ENCODE measurements around the gene TSPAN17.

Gene TSPAN17

GRCh38 chr5:176616511-176616910 lies 30.8 kb upstream of the TSPAN17 start:
- TF ChIP-seq RAD21 (IDR thresholded peaks at IDR 0.05; ENCODE audit: low read depth) (no peak), EP300 (IDR thresholded peaks at IDR 0.05; ENCODE audit: borderline replicate concordance) (no peak), YY1 (IDR thresholded peaks at IDR 0.05; ENCODE audit: low read depth) (no peak), NFIC (IDR thresholded peaks at IDR 0.05) (no peak), CREB1 (IDR thresholded peaks at IDR 0.05; ENCODE audit: low read depth) (no peak), EGR1 (IDR thresholded peaks at IDR 0.05) (no peak), FOXM1 (IDR thresholded peaks at IDR 0.05; ENCODE audit: borderline replicate concordance, low read depth) (no peak), MAX (IDR thresholded peaks at IDR 0.05) (no peak)

- TF ChIP-seq TAF1 (IDR thresholded peaks at IDR 0.05; ENCODE audit: low read depth) (no peak), YY1 (IDR thresholded peaks at IDR 0.05; ENCODE audit: low read depth) (no peak), CREB1 (IDR thresholded peaks at IDR 0.05; ENCODE audit: low read depth) (no peak), TEAD4 (IDR thresholded peaks at IDR 0.05) (no peak), FOXM1 (IDR thresholded peaks at IDR 0.05; ENCODE audit: borderline replicate concordance, low read depth) (no peak)
These were observed 28.5 kb upstream of the TSPAN17 start for GRCh38 chr5:176618783-176619182.

GRCh38 chr5:176619203-176619568 lies 28.1 kb upstream of the TSPAN17 start:
- TF ChIP-seq ZBTB7A (IDR thresholded peaks at IDR 0.05; ENCODE audit: low read depth) (no peak), MAX (IDR thresholded peaks at IDR 0.05) (peak; percentile 84), NFIC (IDR thresholded peaks at IDR 0.05) (no peak), TEAD4 (IDR thresholded peaks at IDR 0.05) (no peak), RAD21 (IDR thresholded peaks at IDR 0.05; ENCODE audit: low read depth) (peak; percentile 82), TAF1 (IDR thresholded peaks at IDR 0.05; ENCODE audit: low read depth) (no peak), TCF12 (IDR thresholded peaks at IDR 0.05; ENCODE audit: low read depth) (0 out of 2 replicates have a peak, but pooled peaks have one; percentile 12)

GRCh38 chr5:176619569-176620332 lies 27.5 kb upstream of the TSPAN17 start:
- no peak for TF ChIP-seq EGR1 (IDR thresholded peaks at IDR 0.05)
- 0 out of 2 replicates have a peak, but pooled peaks have one; percentile 2 for TF ChIP-seq REST (IDR thresholded peaks at IDR 0.05; ENCODE audit: low read depth)
- no peak for TF ChIP-seq FOXM1 (IDR thresholded peaks at IDR 0.05; ENCODE audit: borderline replicate concordance, low read depth)
- TF ChIP-seq TAF1 (IDR thresholded peaks at IDR 0.05; ENCODE audit: low read depth), result 0 out of 2 replicates have a peak, but pooled peaks have one; percentile 27
- TF ChIP-seq NFIC (IDR thresholded peaks at IDR 0.05), result no peak
- no peak for TF ChIP-seq CEBPB (IDR thresholded peaks at IDR 0.05)
- no peak for TF ChIP-seq TCF12 (IDR thresholded peaks at IDR 0.05; ENCODE audit: low read depth)
- no peak for TF ChIP-seq EP300 (IDR thresholded peaks at IDR 0.05; ENCODE audit: borderline replicate concordance)
- TF ChIP-seq MAX (IDR thresholded peaks at IDR 0.05), result peak; percentile 78; the same call in 1 of the 2 replicates

GRCh38 chr5:176620333-176620981 lies 26.8 kb upstream of the TSPAN17 start:
- no peak for TF ChIP-seq CEBPB (IDR thresholded peaks at IDR 0.05)
- TF ChIP-seq TEAD4 (IDR thresholded peaks at IDR 0.05), result no peak
- no peak for TF ChIP-seq EP300 (IDR thresholded peaks at IDR 0.05; ENCODE audit: borderline replicate concordance)
- TF ChIP-seq MAX (IDR thresholded peaks at IDR 0.05), result no peak
- no peak for TF ChIP-seq EGR1 (IDR thresholded peaks at IDR 0.05)
- no peak for TF ChIP-seq CREB1 (IDR thresholded peaks at IDR 0.05; ENCODE audit: low read depth)
- no peak for TF ChIP-seq TAF1 (IDR thresholded peaks at IDR 0.05; ENCODE audit: low read depth)
- no peak for TF ChIP-seq NFIC (IDR thresholded peaks at IDR 0.05)
- TF ChIP-seq RAD21 (IDR thresholded peaks at IDR 0.05; ENCODE audit: low read depth), result no peak
- no peak for TF ChIP-seq USF1 (IDR thresholded peaks at IDR 0.05)
- no peak for TF ChIP-seq TCF12 (IDR thresholded peaks at IDR 0.05; ENCODE audit: low read depth)
- TF ChIP-seq YY1 (IDR thresholded peaks at IDR 0.05; ENCODE audit: low read depth), result no peak
- TF ChIP-seq REST (IDR thresholded peaks at IDR 0.05; ENCODE audit: low read depth), result no peak
- no peak for TF ChIP-seq FOXM1 (IDR thresholded peaks at IDR 0.05; ENCODE audit: borderline replicate concordance, low read depth)
- no peak for TF ChIP-seq ZBTB7A (IDR thresholded peaks at IDR 0.05; ENCODE audit: low read depth)

Data from Ishikawa (cell line).